Germinal center (tissue), 1 donor: ENCODE data around the gene FAM111B.
"Not testable (repeated sequence)": the region's sequence is repeated elsewhere in the genome, so short reads cannot be mapped to it uniquely, and the experiment has no call there.

Experiments
- DNase-seq: peaks from one replicate; pipeline ENCODE4 v3.0.0; 2012; ENCODE audit warnings: mixed read lengths, low spot score

FAM111B gene

DNA sequence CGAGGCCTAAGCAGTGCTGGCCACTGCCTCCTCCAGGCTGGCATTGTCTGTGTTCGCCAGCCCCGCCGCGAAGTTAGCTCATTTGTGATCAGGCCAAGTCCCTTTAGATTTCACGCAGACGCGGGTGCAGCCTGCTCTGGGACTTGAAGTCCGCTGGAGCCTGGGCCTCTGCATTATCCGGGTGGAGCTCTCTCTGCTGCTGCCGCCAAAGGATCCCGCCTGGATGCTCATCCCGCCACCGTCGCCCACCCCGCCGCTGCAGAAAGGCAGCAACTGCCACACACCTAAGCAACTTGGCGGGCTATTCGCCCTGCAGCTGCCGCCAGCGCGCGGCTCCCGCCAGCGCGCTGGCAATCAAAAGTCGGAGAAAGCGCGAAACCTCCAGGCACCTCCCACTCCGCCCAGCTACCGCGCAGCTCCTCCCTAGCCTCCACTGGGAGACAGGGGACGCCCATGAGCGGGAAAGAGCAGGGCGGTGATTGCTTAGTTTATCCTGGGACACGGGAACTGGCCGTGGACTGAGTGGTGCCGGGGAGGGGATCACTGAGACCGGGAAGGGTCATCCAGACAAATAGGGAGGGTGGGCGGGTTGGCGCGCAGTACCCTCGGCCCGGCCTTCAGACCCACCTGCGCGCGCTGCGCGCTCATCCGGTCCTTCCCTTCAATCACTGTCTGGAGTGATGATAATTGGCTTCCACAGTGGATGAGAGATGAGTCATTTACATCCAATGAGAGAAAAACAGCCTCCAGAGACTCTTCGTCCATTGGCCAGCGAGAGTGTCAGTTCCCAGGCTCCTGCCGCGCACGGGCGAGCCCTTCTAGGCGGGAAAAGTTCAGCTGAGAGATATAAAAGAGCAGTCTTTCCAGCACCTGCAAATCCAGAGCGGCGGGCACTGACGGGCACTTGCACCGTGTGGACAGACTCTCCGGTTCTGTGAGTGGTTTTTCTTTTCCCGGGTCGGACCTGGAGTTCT is at the start of gene FAM111B:
Gene FAM111B (plus strand): TSS at position 875 of the 974 bp plus-strand sequence. CDS start 2,389 bp downstream, outside the sequence.
- peak; percentile 83 for DNase-seq

DNA sequence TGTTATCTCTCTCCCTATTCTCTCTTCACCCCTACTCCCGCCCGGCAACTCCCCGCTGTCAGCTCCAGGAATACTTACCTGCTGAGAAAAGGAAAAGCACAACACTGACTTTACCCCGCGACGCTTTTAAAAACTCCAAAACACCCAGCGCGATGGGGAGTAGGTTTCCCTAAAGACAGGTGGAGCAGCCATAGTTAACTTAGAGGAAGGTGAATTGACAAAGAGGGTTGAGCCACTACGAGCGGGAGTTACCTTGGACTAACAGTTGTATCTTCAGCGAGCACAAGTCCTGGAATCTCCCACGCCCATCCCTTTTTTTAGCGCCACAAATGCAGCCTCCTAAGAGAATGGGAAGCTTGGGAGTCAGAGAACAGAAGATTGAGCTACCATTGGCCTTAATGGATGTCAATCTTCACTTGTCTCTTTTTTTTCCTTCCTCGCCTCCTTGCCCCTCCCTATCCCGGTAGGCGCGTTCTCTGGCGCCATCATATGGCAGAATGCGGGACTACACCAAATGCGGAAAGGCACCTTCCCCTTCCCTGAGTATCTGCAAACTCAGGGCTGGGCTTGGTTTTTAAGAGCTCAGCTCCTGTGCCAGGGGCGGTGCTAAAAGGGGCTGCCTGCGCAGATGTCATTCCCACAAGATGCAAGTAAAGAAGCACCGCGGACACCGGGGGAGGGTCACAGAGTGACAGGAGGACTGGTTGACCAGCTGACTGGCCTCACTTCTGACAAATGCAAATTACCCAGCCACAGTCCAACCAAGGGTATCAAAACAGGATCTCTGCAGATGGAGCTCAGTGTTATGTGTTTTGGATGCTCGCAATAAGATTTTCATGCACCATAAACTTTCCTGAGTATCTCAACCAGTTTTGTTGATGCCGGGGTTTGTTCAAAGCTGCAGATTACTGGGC is 48.7 kb upstream of the FAM111B start:
- DNase-seq: peak; percentile 86

GRCh38 chr11:59060096-59060495 is 46.9 kb upstream of the FAM111B start:
- not testable (repeated sequence) for DNase-seq

DNA sequence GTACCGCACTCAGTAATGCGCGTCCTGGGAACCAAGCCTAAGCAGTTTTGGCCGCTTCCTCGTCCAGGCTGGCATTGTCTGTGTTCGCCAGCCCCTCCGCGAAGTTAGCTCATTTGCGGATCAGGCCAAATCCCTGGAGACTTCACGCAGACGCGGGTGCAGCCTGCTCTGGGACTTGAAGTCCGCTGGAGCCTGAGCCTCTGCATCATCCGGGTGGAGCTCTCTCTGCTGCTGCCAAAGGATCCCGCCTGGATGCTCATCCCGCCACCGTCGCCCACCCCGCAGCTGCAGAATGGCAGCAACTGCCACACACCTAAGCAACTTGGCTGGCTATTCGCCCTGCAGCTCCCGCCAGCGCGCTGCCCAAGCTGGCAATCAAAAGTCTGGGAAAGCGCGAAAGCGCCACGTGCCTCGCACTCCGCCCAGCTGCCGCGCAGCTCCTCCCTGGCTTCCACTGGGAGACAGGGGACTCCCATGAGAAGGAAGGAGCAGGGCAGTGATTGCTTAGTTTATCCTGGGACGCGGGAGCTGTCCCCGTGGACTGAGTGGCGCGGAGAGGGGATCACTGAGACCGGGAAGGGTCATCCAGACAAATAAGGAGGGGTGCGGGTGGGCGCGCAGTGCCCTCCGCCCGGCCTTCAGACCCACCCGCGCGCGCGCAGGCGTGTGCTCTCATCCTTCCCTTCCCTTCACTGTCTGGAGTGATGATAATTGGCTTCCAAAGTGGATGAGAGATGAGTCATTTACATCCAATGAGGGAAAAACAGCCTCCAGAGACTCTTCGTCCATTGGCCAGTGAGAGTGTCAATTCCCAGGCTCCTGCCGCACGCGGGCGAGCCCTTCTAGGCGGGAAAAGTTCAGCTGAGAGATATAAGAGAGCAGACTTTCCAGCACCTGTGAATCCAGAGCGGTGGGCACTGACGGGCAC is 44.2 kb upstream of the FAM111B start:
- DNase-seq: no peak

- not testable (repeated sequence) for DNase-seq
Measured at GRCh38 chr11:59063996-59064727, 42.9 kb upstream of the FAM111B start.

DNA sequence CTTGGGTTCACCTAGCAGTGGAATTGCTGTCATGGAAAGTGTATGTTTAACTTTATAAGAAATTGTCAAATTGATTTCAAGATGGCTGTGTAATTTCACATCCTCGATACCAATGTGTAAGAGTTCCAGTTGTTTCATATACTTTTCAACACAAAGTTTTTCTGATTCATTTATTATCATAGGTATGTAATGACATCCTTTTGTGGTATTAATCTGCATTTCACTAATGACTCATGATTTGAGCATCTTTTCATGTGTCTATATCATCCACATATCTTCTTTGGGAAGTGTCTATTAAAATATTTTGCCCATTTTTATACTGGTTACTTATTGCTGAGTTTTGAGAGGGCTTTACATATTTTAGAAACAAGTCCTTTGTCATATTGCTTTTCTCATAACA is 38.0 kb upstream of the FAM111B start:
- DNase-seq: no peak

- peak; percentile 68 for DNase-seq
Measured at GRCh38 chr11:59076876-59077571, 30.0 kb upstream of the FAM111B start.

DNA sequence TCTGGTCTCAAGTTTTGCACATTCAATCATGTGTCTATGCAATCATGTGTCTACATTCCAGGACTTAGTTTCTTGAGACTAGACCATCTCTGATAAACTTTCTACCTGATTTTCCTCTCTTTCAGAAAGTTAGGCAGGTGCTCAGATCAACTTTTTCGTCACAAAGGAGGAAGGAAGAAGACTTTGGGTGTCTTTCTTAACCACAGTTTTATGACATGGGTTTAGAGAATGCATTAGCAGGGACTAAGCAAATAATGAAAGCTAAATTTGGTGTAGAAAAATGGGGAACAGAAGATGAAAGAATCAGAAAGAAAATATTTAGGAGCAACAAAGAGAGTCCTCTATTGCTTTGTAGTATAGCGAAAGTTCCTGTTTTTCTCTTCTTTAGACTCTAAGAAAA is 28.6 kb upstream of the FAM111B start:
- DNase-seq: peak; percentile 9

DNA sequence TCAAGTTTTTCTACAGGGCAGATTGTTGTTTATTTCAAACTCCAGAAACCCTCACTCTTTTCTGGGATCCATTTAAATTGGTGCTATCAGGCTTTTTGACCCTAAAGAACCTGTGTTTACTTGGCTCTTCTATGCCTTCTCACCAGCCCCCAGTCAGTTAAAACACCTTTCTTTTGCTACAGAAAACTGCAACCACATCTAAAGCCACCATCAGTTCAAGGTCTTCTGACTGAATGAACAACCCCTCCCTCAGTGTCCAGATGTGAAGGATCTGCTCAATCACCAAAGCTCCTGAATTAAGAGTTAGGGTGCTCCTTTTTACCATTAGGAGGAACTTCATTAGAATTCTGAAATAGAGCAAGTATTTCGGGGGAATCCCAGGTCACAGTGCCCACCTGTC is 28.0 kb upstream of the FAM111B start:
- no peak for DNase-seq

GRCh38 chr11:59080421-59080820 is 26.6 kb upstream of the FAM111B start:
- not testable (repeated sequence) for DNase-seq

- DNase-seq: not testable (repeated sequence)
Measured at GRCh38 chr11:59081430-59082020, 25.5 kb upstream of the FAM111B start.

DNA sequence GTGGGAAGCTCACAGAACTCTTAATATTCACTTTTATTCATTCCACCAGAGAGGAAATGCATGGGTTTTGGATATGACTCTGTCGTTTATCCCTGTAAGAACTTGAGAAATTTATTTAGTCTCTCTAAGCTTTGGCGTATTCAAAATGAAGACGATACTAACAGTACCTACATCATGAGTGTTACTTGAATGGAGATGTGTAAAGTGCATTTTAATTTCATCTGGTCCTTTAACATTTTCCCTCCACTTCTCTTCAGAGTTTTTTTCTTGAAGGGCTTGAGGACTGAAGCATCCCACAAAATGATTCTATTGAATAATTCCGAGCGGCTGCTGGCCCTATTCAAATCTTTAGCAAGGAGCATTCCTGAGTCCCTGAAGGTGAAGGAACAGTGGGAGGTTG is 21.0 kb upstream of the FAM111B start, which contains the start of gene GLYATL1B:
Gene GLYATL1B (plus strand): TSS at position 301 of the 400 bp plus-strand sequence. CDS start 0 bp downstream, at position 301.
- not testable (repeated sequence) for DNase-seq

GRCh38 chr11:59088162-59088561 is 18.9 kb upstream of the FAM111B start:
- DNase-seq: no peak

- DNase-seq: not testable (repeated sequence)
Measured at GRCh38 chr11:59093576-59093975, 13.5 kb upstream of the FAM111B start.

GRCh38 chr11:59095225-59095624 is 11.8 kb upstream of the FAM111B start:
- DNase-seq: not testable (repeated sequence)

GRCh38 chr11:59095972-59096575 is 11.0 kb upstream of the FAM111B start:
- not testable (repeated sequence) for DNase-seq

DNA sequence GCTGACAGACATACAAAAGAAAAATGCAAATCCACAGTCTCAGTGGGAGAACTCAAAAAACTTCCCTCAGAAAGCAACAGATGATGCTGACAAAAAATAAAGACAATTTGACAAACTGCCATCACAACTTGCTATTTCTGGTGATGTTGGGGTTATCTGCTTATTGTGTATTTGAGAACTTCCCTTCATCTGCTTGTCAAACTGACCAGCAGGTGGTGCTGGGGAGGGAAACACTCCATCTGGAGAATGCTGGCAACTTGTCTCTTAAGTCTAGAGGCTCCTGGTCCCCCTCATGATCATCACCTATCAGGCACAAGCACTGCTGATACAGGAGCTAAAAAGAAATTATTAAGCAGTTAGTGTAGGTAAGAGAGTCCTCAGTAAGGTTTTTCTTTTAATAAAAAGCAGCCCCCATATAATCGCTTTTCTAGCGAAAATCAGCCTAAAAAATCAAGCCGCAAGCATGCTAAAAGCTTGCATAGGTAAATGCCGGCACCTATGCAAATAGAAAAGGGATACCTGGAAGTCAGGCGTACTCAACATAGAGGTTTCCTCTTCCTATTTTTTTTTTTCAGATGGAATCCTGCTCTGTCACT is 9.8 kb upstream of the FAM111B start:
- DNase-seq: peak; percentile 29

GRCh38 chr11:59097938-59098337 is 9.1 kb upstream of the FAM111B start:
- not testable (repeated sequence) for DNase-seq
